ENCODE measurements around the gene PLS1.
A peak's percentile ranks its signal among the peaks of the same experiment; 100 is the strongest.
"Not testable (repeated sequence)": the region's sequence is repeated elsewhere in the genome, so short reads cannot be mapped to it uniquely, and the experiment has no call there.

PLS1 gene

GRCh38 chr3:142595951-142596725, at the start of gene PLS1:
Gene PLS1, plus strand, starts transcription at chr3:142596393. Its CDS starts 67,845 bp downstream, at chr3:142664238.
- DNase-seq, result peak; percentile 96

- DNase-seq, result no peak
Observed at GRCh38 chr3:142549986-142550385, 46.2 kb upstream of the PLS1 start.

GRCh38 chr3:142552579-142552978, 43.6 kb upstream of the PLS1 start:
- DNase-seq, result not testable (repeated sequence)

- DNase-seq, result no peak
Observed at GRCh38 chr3:142553741-142554140, 42.5 kb upstream of the PLS1 start.

- DNase-seq, result no peak
Observed at GRCh38 chr3:142560118-142560517, 36.1 kb upstream of the PLS1 start.

- no peak for DNase-seq
Observed at GRCh38 chr3:142563496-142563997, 32.6 kb upstream of the PLS1 start.

- no peak for DNase-seq
Observed at GRCh38 chr3:142566096-142566495, 30.1 kb upstream of the PLS1 start.

- DNase-seq, result peak; percentile 25
Observed at GRCh38 chr3:142568393-142569017, 27.7 kb upstream of the PLS1 start.

- DNase-seq, result not testable (repeated sequence)
Observed at GRCh38 chr3:142569422-142569821, 26.8 kb upstream of the PLS1 start.

GRCh38 chr3:142574223-142574622, 22.0 kb upstream of the PLS1 start:
- not testable (repeated sequence) for DNase-seq

GRCh38 chr3:142574665-142575064, 21.5 kb upstream of the PLS1 start:
- DNase-seq, result peak; percentile 76

GRCh38 chr3:142576792-142577191, 19.4 kb upstream of the PLS1 start:
- DNase-seq, result no peak

- peak; percentile 51 for DNase-seq
Observed at GRCh38 chr3:142577696-142578328, 18.4 kb upstream of the PLS1 start.

GRCh38 chr3:142578329-142579223, 17.6 kb upstream of the PLS1 start, which contains the start of gene ATR:
Gene ATR, minus strand, starts transcription at chr3:142578733. Its CDS starts 29 bp downstream, at chr3:142578704.
- DNase-seq, result peak; percentile 99

GRCh38 chr3:142580061-142580423, 16.2 kb upstream of the PLS1 start:
- no peak for DNase-seq

GRCh38 chr3:142581070-142581469, 15.1 kb upstream of the PLS1 start:
- not testable (repeated sequence) for DNase-seq

- DNase-seq, result peak; percentile 83
Observed at GRCh38 chr3:142586803-142587406, 9.3 kb upstream of the PLS1 start.

- no peak for DNase-seq
Observed at GRCh38 chr3:142588703-142589102, 7.5 kb upstream of the PLS1 start.

- not testable (repeated sequence) for DNase-seq
Observed at GRCh38 chr3:142592268-142592667, 3.9 kb upstream of the PLS1 start.

GRCh38 chr3:142595141-142595540, 1.1 kb upstream of the PLS1 start:
- no peak for DNase-seq

- peak; percentile 68 for DNase-seq
Observed at GRCh38 chr3:142595581-142595950, 627 bp upstream of the PLS1 start.

- DNase-seq, result peak; percentile 79
Observed at GRCh38 chr3:142596726-142597088, 514 bp downstream of the PLS1 start.
